Fibroblast of skin of scalp (primary cell): ENCODE results near the gene FTH1.
"Not testable (repeated sequence)": the region's sequence is repeated elsewhere in the genome, so short reads cannot be mapped to it uniquely, and the experiment has no call there.

Source experiments
- DNase-seq: peaks from one replicate; pipeline ENCODE4 v3.0.0-alpha.2; 2013

FTH1 gene

DNA sequence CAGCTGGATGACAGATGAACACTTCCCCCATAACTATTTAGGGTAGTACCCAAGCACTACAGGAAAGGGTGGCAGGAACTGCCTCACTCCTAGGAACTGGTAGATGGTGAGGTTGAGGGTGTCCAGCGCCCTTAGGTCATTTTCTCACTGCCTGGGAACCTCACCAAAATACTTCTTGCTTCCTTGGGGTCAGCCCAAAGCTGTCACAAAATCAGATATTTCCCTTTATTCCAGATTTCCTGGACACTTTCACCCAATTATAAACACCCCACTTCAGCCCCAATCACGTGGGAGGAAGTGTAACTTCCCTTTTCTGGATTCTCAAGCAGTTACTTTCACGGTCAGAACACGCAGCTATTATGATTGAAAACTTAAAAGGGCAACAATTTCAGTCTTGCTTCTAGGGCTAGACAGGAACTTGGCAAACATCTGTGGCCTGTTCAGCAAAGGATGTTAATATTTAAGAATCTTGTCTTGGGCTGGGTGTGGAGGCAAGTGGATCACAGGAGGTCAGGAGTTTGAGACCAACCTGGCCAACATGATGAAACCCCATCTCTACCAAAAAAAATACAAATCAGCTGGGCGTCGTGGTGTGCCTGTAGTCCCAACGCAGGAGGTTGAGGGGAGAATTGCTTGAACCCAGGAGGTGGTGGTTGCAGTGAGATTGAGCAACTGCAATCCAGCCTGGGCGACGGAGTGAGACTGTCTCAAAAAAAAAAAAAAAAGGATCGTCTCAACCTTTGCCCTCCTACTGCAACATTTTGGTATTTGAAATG lies 4.0 kb downstream of the FTH1 start:
- DNase-seq, result peak; percentile 47

DNA sequence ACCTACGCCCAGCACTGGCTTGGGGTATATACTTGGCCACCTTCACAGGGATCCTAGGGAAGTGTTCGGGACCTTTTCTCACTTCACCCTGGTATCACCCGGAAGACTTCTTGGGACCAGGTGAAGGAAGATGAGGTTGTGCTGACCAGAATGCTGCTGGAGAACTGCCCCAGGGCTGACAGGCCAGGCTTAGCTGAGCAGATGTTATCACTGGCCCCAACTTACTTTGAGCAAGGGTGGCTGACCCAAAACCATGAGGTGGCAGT lies 4.5 kb downstream of the FTH1 start:
- no peak for DNase-seq

DNA sequence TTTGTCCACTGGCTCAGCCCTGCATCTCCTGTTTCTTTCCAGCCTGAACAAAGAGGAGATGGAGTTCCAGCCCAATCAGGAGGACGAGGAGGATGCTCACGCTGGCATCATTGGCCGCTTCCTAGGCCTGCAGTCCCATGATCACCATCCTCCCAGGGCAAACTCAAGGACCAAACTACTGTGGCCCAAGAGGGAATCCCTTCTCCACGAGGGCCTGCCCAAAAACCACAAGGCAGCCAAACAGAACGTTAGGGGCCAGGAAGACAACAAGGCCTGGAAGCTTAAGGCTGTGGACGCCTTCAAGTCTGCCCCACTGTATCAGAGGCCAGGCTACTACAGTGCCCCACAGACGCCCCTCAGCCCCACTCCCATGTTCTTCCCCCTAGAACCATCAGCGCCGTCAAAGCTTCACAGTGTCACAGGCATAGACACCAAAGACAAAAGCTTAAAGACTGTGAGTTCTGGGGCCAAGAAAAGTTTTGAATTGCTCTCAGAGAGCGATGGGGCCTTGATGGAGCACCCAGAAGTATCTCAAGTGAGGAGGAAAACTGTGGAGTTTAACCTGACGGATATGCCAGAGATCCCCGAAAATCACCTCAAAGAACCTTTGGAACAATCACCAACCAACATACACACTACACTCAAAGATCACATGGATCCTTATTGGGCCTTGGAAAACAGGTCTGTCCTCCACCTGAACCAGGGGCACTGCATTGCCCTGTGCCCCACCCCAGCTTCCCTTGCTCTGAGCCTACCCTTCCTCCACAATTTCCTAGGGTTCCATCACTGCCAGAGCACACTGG lies 5.0 kb downstream of the FTH1 start:
- DNase-seq, result no peak

DNA sequence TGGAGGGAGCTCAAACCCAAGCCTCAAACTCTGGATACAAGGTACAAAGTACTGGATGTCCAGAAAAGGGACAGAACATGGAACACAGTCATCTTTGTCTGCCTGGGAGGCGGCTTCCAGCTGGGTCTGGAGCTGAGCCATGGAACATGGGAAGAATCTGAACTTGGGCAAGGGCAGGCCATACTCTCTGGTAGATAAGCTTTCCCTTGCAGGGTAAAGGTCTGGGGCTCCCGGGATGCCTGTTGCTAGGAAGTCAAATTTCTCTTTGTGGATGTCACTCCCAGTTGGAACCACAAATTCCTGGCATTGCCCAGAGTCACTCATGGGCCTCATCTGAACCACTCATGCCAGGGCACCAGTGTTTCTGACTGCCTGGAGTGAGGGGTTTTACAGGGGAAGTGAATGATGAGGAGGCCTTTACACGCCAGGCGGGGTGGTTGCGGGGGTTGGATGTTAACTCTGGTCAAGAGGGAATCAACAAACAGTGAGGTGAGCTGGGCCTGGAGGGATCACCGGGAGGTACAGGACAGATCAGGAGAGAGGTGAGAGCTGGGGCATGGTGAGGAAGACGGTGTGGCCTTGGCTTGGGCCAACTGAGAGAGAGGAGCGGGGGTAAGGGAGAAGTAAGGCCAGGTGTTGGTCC lies 5.7 kb downstream of the FTH1 start:
- DNase-seq, result peak; percentile 84

DNA sequence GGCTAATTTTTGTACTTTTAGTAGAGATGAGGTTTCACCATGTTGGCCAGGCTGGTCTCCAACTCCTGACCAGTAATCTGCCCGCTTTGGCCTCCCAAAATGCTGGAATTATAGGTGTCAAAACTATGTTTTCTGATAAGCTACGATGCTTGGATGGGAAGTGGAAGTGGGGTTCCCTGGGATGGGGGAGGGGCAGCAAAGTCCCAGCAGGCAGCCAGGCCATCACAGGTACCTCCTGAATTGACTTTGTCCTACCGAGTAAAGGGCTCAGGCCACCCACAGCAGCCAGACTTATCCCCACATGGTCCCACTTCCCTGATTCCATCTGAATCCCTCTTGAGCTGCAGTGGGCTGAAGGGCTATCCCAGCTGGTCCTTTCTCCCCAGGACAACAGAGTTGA lies 6.9 kb downstream of the FTH1 start:
- DNase-seq, result no peak

DNA sequence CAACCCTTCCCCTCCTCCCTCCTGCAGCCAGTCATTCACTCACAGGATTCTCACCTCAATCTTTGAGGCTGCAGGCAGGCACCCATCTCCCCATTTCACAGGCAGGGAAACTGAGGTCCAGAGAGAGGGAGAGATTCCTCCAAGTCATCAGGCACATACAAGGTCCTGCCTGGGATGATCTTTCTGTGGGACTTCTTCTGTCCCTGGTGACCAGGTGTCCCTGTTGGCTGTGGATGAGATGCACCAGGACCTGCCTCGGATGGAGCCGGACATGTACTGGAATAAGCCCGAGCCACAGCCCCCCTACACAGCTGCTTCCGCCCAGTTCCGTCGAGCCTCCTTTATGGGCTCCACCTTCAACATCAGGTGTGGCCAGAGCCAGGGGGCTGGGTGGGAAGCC lies 7.8 kb downstream of the FTH1 start:
- no peak for DNase-seq

DNA sequence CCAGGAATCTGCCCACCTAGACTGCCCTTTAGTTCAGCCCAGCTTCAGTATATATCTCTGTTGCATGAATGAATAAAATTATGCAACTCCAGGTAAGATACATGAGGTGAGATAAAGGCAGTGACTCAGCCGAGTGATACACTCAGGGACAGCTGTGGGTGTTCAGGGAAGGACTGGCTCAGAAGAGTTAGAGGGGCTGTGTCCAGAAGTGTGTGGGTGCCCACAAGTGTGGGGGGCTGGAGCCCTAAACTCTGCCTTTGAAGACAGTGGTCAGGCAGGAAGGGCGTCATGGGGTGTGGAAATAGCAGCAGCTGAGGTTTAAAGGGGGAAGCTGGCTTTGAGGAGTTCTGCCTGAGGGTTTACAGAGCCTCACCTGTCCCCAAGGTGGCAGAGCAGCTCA lies 8.3 kb downstream of the FTH1 start:
- DNase-seq, result no peak

DNA sequence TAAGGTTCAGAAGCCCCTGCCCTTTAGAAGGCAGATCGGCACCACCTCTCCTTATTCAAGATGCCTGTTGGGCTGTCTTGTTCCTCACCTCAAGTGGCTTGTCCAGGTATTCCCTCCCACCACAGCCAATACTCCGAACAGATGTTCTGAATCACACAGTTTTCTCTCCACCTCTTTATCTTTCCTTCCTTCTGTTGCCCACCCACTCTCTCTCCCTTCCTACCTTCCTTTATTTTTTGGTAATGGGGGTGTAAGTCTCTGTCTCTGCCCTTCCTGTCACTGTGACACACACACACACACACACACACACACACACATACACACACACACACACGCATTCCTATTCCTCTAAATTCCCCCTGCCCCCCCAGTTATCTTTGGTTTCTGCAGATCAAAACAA lies 8.8 kb downstream of the FTH1 start:
- no peak for DNase-seq

DNA sequence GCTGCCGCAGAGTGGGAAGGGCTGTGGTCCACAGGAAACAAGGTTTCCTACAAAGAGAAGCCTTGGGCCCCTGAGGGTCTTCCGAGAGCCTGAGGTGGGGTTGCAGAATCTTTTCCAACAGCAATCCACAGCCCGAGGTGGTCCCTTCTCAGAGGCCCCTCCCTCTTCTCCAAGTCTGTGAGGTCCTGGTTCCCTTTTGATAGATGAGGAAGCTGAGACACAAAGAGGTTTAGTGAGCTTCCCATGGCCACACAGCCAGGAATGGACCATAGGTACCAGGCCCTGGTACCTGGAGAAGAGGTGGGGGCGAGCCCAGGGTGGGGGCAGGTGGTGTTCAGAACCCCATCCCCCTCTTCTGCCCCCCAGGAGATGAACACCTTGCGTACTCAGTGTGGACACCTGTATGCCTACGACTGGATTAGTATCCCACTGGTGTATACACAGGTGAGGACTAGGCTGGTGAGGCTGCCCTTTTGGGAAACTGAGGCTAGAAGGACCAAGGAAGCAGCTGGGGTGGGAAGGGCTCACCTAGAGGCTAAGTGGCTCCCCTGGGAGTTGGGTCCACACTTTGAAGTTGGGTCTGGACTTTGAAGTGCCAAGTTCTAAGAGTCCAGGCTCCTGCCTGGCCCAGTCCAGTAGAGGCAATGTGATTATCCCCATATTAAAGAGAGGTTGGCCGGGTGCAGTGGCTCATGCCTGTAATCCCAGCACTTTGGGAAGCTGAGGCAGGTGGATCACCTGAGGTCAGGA lies 10.2 kb downstream of the FTH1 start:
- no peak for DNase-seq

DNA sequence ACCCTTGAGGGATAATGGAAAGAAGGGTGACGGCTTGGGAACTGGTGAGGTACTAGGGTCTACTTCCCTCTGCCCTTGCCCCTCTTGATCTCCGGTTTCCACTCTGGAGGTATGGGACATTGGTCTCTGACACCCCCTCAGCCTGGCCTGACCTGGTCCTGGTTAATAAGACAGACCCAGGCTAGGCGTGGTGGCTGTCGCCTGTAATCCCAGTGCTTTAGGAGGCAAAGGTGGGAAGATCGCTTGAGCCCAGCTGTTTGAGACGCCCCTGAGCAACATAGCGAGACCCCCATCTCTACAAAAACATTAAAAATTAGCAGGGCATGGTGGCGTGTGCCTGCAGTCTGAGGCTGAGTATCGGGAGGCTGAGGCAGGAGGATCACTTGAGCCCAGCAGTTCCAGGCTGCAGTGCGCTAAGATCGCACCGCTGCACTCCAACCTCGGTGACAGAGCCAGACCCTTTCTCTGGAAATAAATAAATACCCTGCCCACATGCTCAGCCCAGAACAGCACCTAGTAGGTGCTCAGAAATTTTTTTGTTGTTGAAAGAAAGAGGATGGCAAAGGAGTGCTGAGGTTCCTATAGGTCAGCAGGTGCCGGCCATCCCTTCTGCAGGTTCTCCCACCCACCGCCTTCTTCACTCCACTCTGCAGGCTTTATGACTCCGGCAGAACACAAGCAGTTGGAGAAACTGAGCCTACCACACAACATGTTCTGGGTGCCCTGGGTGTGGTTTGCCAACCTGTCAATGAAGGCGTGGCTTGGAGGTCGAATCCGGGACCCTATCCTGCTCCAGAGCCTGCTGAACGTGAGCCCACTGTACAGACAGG lies 11.0 kb downstream of the FTH1 start:
- DNase-seq, result no peak

DNA sequence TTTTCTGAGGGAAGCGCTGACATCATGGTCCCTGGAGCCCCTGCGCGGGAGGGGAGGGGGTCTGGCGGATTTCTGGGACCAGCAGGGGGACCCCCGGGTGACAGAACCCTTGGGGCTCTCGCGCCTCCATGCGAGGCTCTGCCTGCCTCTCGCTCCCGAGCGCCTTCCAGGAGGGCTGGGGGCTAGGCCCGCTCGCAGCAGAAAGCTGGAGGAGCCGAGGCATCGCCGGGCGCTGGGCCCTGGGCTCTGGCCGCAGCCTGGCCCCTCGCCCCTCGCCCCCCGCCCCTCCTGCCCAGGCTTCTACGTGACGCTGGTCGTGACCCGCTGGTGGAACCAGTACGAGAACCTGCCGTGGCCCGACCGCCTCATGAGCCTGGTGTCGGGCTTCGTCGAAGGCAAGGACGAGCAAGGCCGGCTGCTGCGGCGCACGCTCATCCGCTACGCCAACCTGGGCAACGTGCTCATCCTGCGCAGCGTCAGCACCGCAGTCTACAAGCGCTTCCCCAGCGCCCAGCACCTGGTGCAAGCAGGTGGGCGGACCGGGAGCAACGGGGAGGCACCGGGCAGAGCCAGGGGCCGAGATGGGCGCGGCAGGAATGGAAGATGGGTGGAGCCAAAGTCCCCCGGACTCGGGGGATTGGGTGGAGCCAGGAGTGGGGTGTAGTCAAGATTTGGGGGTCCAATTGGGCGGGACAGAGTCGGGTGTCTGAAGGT lies 11.9 kb downstream of the FTH1 start:
- DNase-seq, result no peak

DNA sequence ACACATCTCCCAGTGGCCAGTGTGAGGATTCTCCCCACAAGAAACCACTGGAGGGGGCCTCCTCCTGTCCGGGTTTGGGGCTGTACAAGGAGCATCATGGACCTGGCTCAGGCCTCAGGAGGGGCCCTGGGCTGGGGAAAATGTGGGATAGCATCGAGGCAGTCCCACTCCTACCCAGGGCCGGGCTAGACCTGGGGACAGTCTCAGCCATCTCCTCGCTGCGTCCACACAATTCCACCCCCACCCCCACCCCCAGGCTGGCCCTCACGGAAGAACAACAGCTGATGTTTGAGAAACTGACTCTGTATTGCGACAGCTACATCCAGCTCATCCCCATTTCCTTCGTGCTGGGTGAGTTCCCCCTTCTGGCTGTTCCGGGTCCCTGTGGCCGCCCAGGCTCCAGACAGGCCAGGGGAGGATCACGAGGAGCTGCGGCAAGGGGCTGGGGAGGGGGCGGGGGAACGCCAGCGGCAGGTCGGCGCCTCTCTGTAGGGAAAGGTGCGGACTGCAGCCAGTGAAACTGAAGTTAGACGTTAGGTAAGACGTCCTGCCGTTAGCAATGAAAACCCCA lies 12.5 kb downstream of the FTH1 start:
- peak; percentile 86 for DNase-seq

DNA sequence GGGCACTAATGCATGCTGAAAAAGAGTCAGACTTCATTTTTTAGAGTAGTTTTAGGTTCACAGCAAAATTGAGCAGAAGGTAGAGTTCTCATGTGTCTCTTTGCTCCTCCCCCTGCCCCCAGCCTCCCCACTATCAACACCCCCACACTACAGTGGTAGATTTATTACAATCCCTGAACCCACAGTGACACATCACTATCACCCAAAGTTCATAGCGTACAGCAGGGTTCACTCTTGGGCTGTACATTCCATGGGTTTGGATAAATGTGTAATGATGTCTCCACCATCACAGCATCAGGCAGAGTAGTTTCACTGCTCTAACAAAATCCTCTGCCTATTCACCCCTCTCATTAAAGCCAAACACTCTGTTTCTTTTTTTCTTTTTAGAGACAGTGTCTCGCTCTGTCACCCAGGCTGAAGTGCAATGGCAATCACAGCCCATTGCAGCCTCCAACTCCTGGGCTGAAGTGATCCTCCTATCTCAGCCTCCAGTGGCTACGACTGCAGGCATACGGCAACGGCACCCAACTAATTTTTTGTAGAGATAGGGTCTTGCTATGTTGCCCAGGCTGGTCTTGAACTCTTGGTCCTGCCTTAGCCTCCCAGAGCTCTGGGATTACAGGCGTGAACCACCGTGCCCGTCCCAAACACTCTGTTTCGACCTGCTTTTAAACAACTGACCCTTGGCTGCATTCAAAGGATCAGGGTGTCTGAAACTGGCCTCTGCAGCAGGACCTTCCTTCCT lies 13.2 kb downstream of the FTH1 start:
- peak; percentile 46 for DNase-seq

DNA sequence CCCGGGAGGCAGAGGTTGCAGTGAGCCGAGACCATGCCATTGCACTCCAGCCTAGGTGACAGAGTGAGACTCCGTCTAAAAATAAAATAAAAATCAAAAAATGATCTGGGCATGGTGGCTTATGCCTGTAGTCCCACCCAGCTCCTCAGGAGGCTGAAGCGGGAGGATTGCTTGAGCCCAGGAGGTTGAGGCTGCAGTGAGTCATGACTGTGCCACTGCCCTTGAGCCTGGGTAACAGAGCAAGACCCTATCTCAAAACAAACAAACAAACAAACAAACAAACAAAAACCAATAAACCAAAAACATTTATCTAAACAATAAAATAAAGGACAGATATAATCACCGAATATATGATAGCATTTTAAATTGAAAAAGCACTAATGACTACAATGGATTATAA lies 13.8 kb downstream of the FTH1 start:
- DNase-seq, result not testable (repeated sequence)

DNA sequence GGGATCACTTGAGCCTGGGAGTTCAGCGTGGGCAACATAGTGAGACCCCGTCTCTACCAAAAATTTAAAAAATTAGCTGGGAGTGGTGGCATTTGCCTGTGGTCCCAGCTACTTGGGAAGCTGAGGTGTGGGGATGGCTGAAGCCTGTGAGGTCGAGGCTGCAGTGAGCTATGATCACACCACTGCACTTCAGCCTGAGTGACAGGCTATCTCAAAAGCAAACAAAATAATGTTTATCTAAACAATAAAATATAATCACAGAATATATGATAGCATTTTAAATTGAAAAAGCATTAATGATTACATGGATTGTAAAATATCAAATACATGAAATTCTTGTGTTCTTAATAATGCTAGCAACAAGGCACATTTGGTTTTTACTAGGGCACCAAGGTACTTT lies 14.6 kb downstream of the FTH1 start:
- DNase-seq, result no peak

DNA sequence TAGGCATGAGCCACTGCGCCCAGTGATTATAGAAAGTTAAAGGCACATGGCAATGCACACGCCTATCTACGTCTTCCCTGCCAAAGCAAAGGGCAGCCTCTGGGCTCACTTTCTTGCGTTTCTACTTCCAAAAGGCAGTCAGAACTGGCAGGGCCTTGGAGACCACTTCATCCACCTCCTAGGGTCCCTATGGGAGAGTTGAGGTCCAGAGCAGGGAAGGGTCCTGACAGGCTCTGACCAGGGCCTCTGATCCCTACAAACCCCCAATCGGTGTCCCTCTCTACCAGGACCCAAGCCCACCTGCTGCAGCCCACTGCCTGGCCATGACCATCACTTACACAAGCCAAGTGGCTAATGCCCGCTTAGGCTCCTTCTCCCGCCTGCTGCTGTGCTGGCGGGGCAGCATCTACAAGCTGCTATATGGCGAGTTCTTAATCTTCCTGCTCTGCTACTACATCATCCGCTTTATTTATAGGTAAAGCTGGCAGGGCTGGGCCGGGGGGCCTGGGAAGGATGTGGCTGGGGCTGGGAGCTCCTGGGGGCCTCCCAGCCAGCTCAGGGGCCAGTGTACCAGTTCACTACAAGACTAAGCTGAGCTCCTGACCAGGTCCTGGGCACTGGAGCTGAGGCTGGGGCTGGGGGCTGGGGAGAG lies 15.8 kb downstream of the FTH1 start:
- no peak for DNase-seq

DNA sequence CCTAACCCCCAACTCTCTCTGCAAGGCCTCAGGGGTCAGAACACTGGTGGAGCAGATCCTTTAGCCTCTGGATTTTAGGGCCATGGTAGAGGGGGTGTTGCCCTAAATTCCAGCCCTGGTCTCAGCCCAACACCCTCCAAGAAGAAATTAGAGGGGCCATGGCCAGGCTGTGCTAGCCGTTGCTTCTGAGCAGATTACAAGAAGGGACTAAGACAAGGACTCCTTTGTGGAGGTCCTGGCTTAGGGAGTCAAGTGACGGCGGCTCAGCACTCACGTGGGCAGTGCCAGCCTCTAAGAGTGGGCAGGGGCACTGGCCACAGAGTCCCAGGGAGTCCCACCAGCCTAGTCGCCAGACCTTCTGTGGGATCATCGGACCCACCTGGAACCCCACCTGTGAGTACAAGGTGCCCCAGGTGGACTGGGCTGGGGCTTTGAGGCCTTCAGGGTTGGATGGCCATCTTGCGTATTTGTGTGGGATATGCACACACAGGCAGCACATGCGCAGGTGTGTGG lies 17.3 kb downstream of the FTH1 start, which contains the start of gene BEST1:
Gene BEST1 (plus strand): TSS at position 317 of the 513 bp plus-strand sequence. CDS start 1,456 bp downstream, outside the sequence.
- DNase-seq, result no peak

DNA sequence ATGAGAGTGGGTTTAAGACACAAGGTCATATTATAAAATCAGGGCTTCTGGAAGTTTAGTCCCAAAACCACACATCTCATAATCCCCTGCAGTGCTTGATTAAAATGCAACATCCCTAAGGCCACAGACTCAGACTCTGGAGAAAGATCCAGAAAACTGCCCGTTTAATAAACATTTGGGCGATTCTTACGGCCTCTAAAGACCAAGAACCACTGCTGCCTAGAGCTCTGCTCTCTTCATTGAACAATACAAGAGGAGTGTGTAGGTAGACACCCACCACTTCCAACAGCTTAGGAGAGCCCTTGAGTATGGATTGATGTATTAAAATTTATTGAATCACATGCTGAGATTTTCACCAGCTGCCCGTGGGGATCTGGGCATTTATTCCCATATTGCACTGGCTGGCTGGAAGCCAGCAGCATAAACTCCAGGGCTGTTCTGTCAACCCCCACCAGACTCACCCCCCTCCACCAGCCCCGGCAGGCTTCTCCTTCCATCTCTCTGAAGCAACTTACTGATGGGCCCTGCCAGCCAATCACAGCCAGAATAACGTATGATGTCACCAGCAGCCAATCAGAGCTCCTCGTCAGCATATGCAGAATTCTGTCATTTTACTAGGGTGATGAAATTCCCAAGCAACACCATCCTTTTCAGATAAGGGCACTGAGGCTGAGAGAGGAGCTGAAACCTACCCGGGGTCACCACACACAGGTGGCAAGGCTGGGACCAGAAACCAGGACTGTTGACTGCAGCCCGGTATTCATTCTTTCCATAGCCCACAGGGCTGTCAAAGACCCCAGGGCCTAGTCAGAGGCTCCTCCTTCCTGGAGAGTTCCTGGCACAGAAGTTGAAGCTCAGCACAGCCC lies 18.0 kb downstream of the FTH1 start:
- DNase-seq, result peak; percentile 99
